ENCODE data around the gene HECTD4. TPM values are rescaled to one million over a fixed set of nuclear protein-coding genes. Genes with fewer than 3 reads are reported as not detected.

The HECTD4 gene
- total RNA-seq, 1 experiment from 2014 or later, result 31.2 TPM

- no peak for TF ChIP-seq SP1 (IDR thresholded peaks at IDR 0.05; ENCODE audit: low read depth)
- TF ChIP-seq CBX3 (IDR thresholded peaks at IDR 0.05; ENCODE audit: low read depth), result no peak
- TF ChIP-seq JUND (IDR thresholded peaks at IDR 0.05), result no peak
- no peak for TF ChIP-seq SIN3A (IDR thresholded peaks at IDR 0.05; ENCODE audit: low read depth)
- TF ChIP-seq ELF1 (IDR thresholded peaks at IDR 0.05; ENCODE audit: borderline replicate concordance, low read depth), result no peak
- no peak for TF ChIP-seq MAX (IDR thresholded peaks at IDR 0.05)
- no peak for TF ChIP-seq ZBTB33 (IDR thresholded peaks at IDR 0.05; ENCODE audit: extremely low read depth, insufficient replicate concordance, low read length)
- no peak for TF ChIP-seq TCF7L2 (IDR thresholded peaks at IDR 0.05; ENCODE audit: borderline replicate concordance, extremely low read depth, insufficient read depth, insufficient read length)
- TF ChIP-seq, protein P1, sequence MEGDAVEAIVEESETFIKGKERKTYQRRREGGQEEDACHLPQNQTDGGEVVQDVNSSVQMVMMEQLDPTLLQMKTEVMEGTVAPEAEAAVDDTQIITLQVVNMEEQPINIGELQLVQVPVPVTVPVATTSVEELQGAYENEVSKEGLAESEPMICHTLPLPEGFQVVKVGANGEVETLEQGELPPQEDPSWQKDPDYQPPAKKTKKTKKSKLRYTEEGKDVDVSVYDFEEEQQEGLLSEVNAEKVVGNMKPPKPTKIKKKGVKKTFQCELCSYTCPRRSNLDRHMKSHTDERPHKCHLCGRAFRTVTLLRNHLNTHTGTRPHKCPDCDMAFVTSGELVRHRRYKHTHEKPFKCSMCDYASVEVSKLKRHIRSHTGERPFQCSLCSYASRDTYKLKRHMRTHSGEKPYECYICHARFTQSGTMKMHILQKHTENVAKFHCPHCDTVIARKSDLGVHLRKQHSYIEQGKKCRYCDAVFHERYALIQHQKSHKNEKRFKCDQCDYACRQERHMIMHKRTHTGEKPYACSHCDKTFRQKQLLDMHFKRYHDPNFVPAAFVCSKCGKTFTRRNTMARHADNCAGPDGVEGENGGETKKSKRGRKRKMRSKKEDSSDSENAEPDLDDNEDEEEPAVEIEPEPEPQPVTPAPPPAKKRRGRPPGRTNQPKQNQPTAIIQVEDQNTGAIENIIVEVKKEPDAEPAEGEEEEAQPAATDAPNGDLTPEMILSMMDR (IDR thresholded peaks at IDR 0.05 in 2 of 3, conservative IDR thresholded peaks at IDR 0.05 in 1 of 3; ENCODE audit: borderline replicate concordance in 1 of 3, insufficient read depth in 1 of 3, low read depth in 2 of 3, low read length in 2 of 3), result no peak
- no peak for TF ChIP-seq POLR2AphosphoS5 (IDR thresholded peaks at IDR 0.05; ENCODE audit: low read depth, low read length)
- TF ChIP-seq EZH2 (IDR thresholded peaks at IDR 0.05), result no peak
- TF ChIP-seq RAD21 (IDR thresholded peaks at IDR 0.05; ENCODE audit: low read depth), result no peak
- TF ChIP-seq EZH2phosphoT487 (IDR thresholded peaks at IDR 0.05; ENCODE audit: borderline replicate concordance), result no peak
- no peak for TF ChIP-seq CEBPB (IDR thresholded peaks at IDR 0.05; ENCODE audit: low read depth)
- no peak for TF ChIP-seq ZNF274 (IDR thresholded peaks at IDR 0.05; ENCODE audit: low read depth, low read length)
- RAD21 ChIA-PET (ENCODE audit: low non-redundant PET in 1 of 2, low total read pairs in 2 of 2, uncharacterized antibody in 2 of 2, unreplicated experiment in 2 of 2), result no interaction called here
- no peak for DNase-seq (ENCODE audit: low read depth, low spot score)
- Histone ChIP-seq H3K9me2 (ENCODE audit: insufficient read depth) (no peaks in the 10 kb centered on the region), H3K4me2 (ENCODE audit: low read length) (no peak overlapping the region), H3K36me3 (ENCODE audit: control insufficient read depth in 1 of 2, insufficient read depth in 2 of 2, low read length in 2 of 2) (peaks cover 20 to 43% of the 10 kb centered on the region in 2 experiments), H3K27ac (ENCODE audit: low read depth, low read length) (no peak overlapping the region), H3K4me3 (replicated peaks in 1 of 2; ENCODE audit: low read depth in 1 of 2, low read length in 2 of 2) (no peak overlapping the region), H2AFZ (ENCODE audit: low read depth, low read length, poor library complexity, severe bottlenecking) (no peak overlapping the region), H3K79me2 (ENCODE audit: insufficient read depth, low read length) (no peaks in the 10 kb centered on the region), H4K20me1 (ENCODE audit: insufficient read depth) (no peaks in the 10 kb centered on the region), H3K27me3 (ENCODE audit: insufficient read depth, low read length) (no peaks in the 10 kb centered on the region), H3K9ac (ENCODE audit: low read length) (no peak overlapping the region), H3K9me3 (ENCODE audit: control insufficient read depth in 1 of 2, insufficient read depth in 1 of 2, low read depth in 1 of 2, low read length in 2 of 2) (no peaks in the 10 kb centered on the region), H3K4me1 (ENCODE audit: control insufficient read depth in 1 of 2, insufficient read depth in 2 of 2, low read length in 2 of 2) (peaks cover 0 to 18% of the 10 kb centered on the region in 2 experiments; a peak in 2 of 4 replicates)
- POLR2A ChIA-PET, result no interaction called here
- BruUV-seq (replicated peaks), result no TSS peak
- CTCF ChIA-PET, result no interaction called here
- no peak for ATAC-seq
- intact Hi-C loops (cut with micrococcal nuclease), result no loop called here
These were observed 230.3 kb downstream of the HECTD4 start for GRCh38 chr12:112151766-112152541.
